Epithelial cell of esophagus (primary cell): ENCODE results near the gene OPN3.
"Not testable (repeated sequence)": the region's sequence is repeated elsewhere in the genome, so short reads cannot be mapped to it uniquely, and the experiment has no call there.

ENCODE experiments used
- DNase-seq: peaks from one replicate; pipeline ENCODE4 v3.0.0; 2010; ENCODE audit warnings: low read depth
- H3K4me3 ChIP-seq: 2 replicates; pipeline ENCODE4 v1.5.1; 2011; ENCODE audit warnings: mild to moderate bottlenecking, low read length, control low read depth
- CTCF ChIP-seq: IDR thresholded peaks from 2 replicates; pipeline ENCODE4 v1.5.1; 2011; ENCODE audit warnings: low read depth, mild to moderate bottlenecking, low read length, control low read depth, inconsistent platforms; ENCODE audit not compliant: insufficient read depth; ENCODE audit errors: missing control alignments

OPN3 gene

GRCh38 chr1:241640149-241640866, at the start of gene OPN3, which contains the start of gene CHML:
TSS of gene OPN3 (minus strand) at chr1:241640369. CDS start at chr1:241640254, 115 bp downstream.
TSS of gene CHML (minus strand) at chr1:241640369. CDS start at chr1:241635766, 4,603 bp downstream.
- H3K4me3 ChIP-seq = peak within 1 kb of the TSS; percentile 93
- DNase-seq = peak; percentile 91
- no peak for TF ChIP-seq CTCF

GRCh38 chr1:241688940-241689368, 48.8 kb upstream of the OPN3 start:
- H3K4me3 ChIP-seq = no peak overlapping the region
- DNase-seq = peak; percentile 99

GRCh38 chr1:241684108-241684507, 43.9 kb upstream of the OPN3 start:
- no peak overlapping the region for H3K4me3 ChIP-seq
- DNase-seq = no peak
- TF ChIP-seq CTCF = no peak

More at GRCh38 chr1:241688940-241689368, 48.8 kb upstream of the OPN3 start:
- no peak for TF ChIP-seq CTCF

- H3K4me3 ChIP-seq = no peak overlapping the region
- no peak for DNase-seq
- TF ChIP-seq CTCF = no peak
These were observed 42.8 kb upstream of the OPN3 start for GRCh38 chr1:241682921-241683320.

GRCh38 chr1:241681861-241682448, 41.8 kb upstream of the OPN3 start:
- not testable (repeated sequence) for DNase-seq, H3K4me3 ChIP-seq

- TF ChIP-seq CTCF = no peak
- no peak overlapping the region for H3K4me3 ChIP-seq
- DNase-seq = no peak
These were observed 39.8 kb upstream of the OPN3 start for GRCh38 chr1:241679961-241680360.

- TF ChIP-seq CTCF = no peak
- no peak for DNase-seq
- no peak overlapping the region for H3K4me3 ChIP-seq
These were observed 39.2 kb upstream of the OPN3 start for GRCh38 chr1:241679404-241679803.
